HepG2 (cell line): ENCODE data around the gene TLK1. TPM values are rescaled to one million over a fixed set of nuclear protein-coding genes. Genes with fewer than 3 reads are reported as not detected.

ENCODE experiments used
- GZF1 ChIP-seq: sonication (generic); formaldehyde crosslinking; IDR thresholded peaks from 2 replicates; pipeline ENCODE4 v1.5.1; 2020; ENCODE audit warnings: mild to moderate bottlenecking, missing genetic modification reagents
- TRIM24 ChIP-seq: sonication (generic); formaldehyde crosslinking; IDR thresholded peaks from 2 replicates; pipeline ENCODE4 v1.8.0; 2022; ENCODE audit warnings: mild to moderate bottlenecking, missing genetic modification reagents
- ZNF230 ChIP-seq: sonication (generic); formaldehyde crosslinking; IDR thresholded peaks from 2 replicates; pipeline ENCODE4 v1.4.0; 2020; ENCODE audit warnings: mild to moderate bottlenecking, missing genetic modification reagents
- ZNF616 ChIP-seq: sonication (generic); formaldehyde crosslinking; IDR thresholded peaks from 2 replicates; pipeline ENCODE4 v1.5.0; 2020; ENCODE audit warnings: low read depth, mild to moderate bottlenecking, missing genetic modification reagents
- polyA plus RNA-seq, 8 experiments: library from polyadenylated mRNA; depleted of rRNA in 3 of 8; stranded (reverse) in 7 of 8; unstranded in 1 of 8; fragments of >200 nt; fragmentation: Illumina TruSeq in 4 of 8; extraction: Trizol in 4 of 8; gene quantifications; 2 replicates each; pipeline versions ENCODE4 v1.2.1 to v1.2.3, GENCODE V29; 2011 to 2016; ENCODE audit warnings: low read depth in 4 of 8, missing spikeins in 1 of 8, mixed read lengths in 1 of 8; ENCODE audit not compliant: insufficient read depth in 1 of 8
- total RNA-seq, 5 experiments: library from RNA; depleted of rRNA; stranded (reverse); fragments of >200 nt; fragmentation: Illumina TruSeq; extraction: Trizol; gene quantifications; 2 replicates each; pipeline ENCODE4 v1.2.3, GENCODE V29; 2016; ENCODE audit warnings: low read depth in 1 of 5
- TF ChIP-seq, protein P1 (sequence below): sonication (generic); formaldehyde crosslinking; IDR thresholded peaks from 2 replicates; pipeline ENCODE4 v1.4.0; 2020; ENCODE audit warnings: missing genetic modification reagents, mild to moderate bottlenecking, borderline replicate concordance
- TF ChIP-seq, protein P2 (sequence below): sonication (generic); formaldehyde crosslinking; IDR thresholded peaks from 2 replicates; pipeline ENCODE4 v1.4.0; 2020; ENCODE audit warnings: missing genetic modification reagents, borderline replicate concordance
- TF ChIP-seq, protein P3 (sequence below): IDR thresholded peaks from 2 replicates; pipeline ENCODE4 v1.6.1; 2016; ENCODE audit warnings: control low read depth
- TF ChIP-seq, protein P4 (sequence below): sonication (generic); formaldehyde crosslinking; IDR thresholded peaks from 2 replicates; pipeline ENCODE4 v1.4.0; 2020; ENCODE audit warnings: missing genetic modification reagents, borderline replicate concordance

Gene TLK1
- total and polyA plus RNA-seq, 2 of the 13 experiments (the other 11 are each of a cell fraction or from before 2014, with no cell fraction given): 16.8 to 28.7 TPM

DNA sequence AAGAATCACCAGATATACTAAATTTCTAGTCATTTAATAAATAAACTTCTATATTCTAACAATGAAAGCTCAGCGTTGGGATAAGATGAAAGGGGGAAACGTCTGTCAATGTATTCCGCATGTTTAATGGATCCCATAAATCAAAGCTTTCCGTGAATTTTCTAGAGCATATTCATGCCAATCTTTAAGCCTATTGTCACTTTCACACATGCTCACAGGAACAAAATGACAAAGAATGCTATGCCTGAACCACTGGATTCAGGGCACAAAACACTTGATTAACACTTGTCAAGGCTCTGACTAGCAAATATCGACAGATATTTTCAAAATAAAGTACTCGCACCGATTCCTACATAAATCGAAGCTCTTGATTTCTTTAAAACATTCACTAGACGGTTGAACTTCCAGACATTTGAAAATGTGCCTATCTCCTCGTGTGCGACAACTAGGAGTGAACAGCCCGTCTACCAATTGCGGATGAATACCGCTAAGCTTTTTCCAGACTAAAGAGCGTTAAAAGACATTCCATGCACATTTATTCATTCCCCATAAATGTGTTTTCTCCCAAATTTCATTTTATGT lies 1.8 kb downstream of the TLK1 start (continued):
- TF ChIP-seq, protein P1, sequence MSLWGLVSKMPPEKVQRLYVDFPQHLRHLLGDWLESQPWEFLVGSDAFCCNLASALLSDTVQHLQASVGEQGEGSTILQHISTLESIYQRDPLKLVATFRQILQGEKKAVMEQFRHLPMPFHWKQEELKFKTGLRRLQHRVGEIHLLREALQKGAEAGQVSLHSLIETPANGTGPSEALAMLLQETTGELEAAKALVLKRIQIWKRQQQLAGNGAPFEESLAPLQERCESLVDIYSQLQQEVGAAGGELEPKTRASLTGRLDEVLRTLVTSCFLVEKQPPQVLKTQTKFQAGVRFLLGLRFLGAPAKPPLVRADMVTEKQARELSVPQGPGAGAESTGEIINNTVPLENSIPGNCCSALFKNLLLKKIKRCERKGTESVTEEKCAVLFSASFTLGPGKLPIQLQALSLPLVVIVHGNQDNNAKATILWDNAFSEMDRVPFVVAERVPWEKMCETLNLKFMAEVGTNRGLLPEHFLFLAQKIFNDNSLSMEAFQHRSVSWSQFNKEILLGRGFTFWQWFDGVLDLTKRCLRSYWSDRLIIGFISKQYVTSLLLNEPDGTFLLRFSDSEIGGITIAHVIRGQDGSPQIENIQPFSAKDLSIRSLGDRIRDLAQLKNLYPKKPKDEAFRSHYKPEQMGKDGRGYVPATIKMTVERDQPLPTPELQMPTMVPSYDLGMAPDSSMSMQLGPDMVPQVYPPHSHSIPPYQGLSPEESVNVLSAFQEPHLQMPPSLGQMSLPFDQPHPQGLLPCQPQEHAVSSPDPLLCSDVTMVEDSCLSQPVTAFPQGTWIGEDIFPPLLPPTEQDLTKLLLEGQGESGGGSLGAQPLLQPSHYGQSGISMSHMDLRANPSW (CRISPR knock-in tag): no peak
- TF ChIP-seq, protein P2, sequence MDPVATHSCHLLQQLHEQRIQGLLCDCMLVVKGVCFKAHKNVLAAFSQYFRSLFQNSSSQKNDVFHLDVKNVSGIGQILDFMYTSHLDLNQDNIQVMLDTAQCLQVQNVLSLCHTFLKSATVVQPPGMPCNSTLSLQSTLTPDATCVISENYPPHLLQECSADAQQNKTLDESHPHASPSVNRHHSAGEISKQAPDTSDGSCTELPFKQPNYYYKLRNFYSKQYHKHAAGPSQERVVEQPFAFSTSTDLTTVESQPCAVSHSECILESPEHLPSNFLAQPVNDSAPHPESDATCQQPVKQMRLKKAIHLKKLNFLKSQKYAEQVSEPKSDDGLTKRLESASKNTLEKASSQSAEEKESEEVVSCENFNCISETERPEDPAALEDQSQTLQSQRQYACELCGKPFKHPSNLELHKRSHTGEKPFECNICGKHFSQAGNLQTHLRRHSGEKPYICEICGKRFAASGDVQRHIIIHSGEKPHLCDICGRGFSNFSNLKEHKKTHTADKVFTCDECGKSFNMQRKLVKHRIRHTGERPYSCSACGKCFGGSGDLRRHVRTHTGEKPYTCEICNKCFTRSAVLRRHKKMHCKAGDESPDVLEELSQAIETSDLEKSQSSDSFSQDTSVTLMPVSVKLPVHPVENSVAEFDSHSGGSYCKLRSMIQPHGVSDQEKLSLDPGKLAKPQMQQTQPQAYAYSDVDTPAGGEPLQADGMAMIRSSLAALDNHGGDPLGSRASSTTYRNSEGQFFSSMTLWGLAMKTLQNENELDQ (CRISPR knock-in tag): no peak
- TF ChIP-seq ZNF616: no peak
- TF ChIP-seq, protein P3, sequence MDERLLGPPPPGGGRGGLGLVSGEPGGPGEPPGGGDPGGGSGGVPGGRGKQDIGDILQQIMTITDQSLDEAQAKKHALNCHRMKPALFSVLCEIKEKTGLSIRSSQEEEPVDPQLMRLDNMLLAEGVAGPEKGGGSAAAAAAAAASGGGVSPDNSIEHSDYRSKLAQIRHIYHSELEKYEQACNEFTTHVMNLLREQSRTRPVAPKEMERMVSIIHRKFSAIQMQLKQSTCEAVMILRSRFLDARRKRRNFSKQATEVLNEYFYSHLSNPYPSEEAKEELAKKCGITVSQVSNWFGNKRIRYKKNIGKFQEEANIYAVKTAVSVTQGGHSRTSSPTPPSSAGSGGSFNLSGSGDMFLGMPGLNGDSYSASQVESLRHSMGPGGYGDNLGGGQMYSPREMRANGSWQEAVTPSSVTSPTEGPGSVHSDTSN: no peak
- TF ChIP-seq TRIM24 (CRISPR knock-in tag): no peak
- no peak for TF ChIP-seq GZF1 (CRISPR knock-in tag)
- TF ChIP-seq ZNF230: no peak
- TF ChIP-seq, protein P4, sequence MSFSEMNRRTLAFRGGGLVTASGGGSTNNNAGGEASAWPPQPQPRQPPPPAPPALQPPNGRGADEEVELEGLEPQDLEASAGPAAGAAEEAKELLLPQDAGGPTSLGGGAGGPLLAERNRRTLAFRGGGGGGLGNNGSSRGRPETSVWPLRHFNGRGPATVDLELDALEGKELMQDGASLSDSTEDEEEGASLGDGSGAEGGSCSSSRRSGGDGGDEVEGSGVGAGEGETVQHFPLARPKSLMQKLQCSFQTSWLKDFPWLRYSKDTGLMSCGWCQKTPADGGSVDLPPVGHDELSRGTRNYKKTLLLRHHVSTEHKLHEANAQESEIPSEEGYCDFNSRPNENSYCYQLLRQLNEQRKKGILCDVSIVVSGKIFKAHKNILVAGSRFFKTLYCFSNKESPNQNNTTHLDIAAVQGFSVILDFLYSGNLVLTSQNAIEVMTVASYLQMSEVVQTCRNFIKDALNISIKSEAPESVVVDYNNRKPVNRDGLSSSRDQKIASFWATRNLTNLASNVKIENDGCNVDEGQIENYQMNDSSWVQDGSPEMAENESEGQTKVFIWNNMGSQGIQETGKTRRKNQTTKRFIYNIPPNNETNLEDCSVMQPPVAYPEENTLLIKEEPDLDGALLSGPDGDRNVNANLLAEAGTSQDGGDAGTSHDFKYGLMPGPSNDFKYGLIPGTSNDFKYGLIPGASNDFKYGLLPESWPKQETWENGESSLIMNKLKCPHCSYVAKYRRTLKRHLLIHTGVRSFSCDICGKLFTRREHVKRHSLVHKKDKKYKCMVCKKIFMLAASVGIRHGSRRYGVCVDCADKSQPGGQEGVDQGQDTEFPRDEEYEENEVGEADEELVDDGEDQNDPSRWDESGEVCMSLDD: no peak
